Activated CD4-positive, alpha-beta T cell treated with anti-CD3 and anti-CD28 coated beads for 36 hours (primary cell): ENCODE measurements around the gene ABCC11. TPM values are rescaled to one million over a fixed set of nuclear protein-coding genes. Genes with fewer than 3 reads are reported as not detected.
"Not testable (repeated sequence)": the region's sequence is repeated elsewhere in the genome, so short reads cannot be mapped to it uniquely, and the experiment has no call there.

Source experiments
- ATAC-seq: fragments of 200-7000 bp; cut with Tn5 transposase; one replicate; pipeline ENCODE4 v1.10.0; 2021; ENCODE audit warnings: mild to moderate bottlenecking, moderate library complexity
- CTCF ChIA-PET: fragments of 350-600 bp; sonication (Branson Sonifier 250); formaldehyde crosslinking; loops from one replicate; lab custom pipeline; 2021; ENCODE audit warnings: antibody characterized with exemption; lab: Charles Lee
- POLR2A ChIA-PET: fragments of 350-600 bp; sonication (Branson Sonifier 250); formaldehyde crosslinking; loops from one replicate; lab custom pipeline; 2021; ENCODE audit warnings: antibody characterized with exemption, inconsistent platforms; lab: Charles Lee
- DNase-seq: peaks from one replicate; pipeline ENCODE4 v3.0.0-alpha.2; 2020
- H3K27ac Mint-ChIP-seq: one replicate; pipeline ENCODE4 v1.8.0; 2021; ENCODE audit warnings: mixed read lengths
- H3K27me3 Mint-ChIP-seq: one replicate; pipeline ENCODE4 v1.8.0; 2021; ENCODE audit warnings: mixed read lengths
- H3K36me3 Mint-ChIP-seq: one replicate; pipeline ENCODE4 v1.8.0; 2021; ENCODE audit warnings: low read depth, mixed read lengths
- H3K4me1 Mint-ChIP-seq: one replicate; pipeline ENCODE4 v1.8.0; 2021; ENCODE audit warnings: mixed read lengths
- H3K4me3 Mint-ChIP-seq: one replicate; pipeline ENCODE4 v1.8.0; 2021; ENCODE audit warnings: mild to moderate bottlenecking, moderate library complexity, mixed read lengths
- H3K9me3 Mint-ChIP-seq: one replicate; pipeline ENCODE4 v1.8.0; 2021; ENCODE audit warnings: low read depth, mixed read lengths
- intact Hi-C, 2 experiments: fragments of 100-400 bp; cut with DNase I in 1 of 2; cut with micrococcal nuclease in 1 of 2; formaldehyde crosslinking; loops; one replicate each; pipeline versions ENCODE4 v1.14.2 to v1.15.1; 2022 to 2024; cut with DNase I, micrococcal nuclease
- total RNA-seq, 2 experiments: library from RNA; stranded (reverse); gene quantifications; one replicate each; pipeline ENCODE4 v1.2.3, GENCODE V29; 2021

ABCC11 gene
- total RNA-seq, 2 experiments from 2014 or later = 0.07 to 0.35 TPM

DNA sequence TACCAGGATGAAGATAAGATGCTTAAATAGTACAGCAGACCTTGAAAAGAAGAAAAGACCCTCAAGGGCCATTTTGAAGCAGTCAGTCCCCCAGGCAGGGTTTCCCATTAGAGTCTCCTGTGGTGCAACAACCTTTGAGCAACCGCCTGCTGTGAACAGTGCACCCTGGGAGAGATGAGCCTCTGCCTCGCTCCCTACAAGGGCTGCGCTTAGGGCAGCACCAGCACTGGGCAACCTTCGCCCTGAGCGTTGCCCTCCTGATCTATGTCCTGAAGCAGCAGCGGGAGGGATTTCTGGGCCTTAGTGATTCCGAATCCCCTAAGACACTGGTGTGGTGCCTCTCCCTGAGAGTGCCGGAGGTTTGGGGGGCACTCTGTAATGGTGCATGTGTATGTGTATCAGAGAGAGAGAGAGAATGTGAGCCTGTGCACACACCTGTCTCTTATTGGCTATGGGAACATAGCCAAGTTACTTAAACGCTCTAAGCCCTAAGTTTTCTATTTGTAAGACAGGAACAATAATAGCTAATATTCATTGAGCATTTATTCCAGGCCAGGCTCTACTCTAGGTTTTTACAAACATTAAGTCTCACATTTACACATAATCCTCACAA, 66.4 kb downstream of the ABCC11 start:
- intact Hi-C loops = no loop called here
- no peak for ATAC-seq

DNA sequence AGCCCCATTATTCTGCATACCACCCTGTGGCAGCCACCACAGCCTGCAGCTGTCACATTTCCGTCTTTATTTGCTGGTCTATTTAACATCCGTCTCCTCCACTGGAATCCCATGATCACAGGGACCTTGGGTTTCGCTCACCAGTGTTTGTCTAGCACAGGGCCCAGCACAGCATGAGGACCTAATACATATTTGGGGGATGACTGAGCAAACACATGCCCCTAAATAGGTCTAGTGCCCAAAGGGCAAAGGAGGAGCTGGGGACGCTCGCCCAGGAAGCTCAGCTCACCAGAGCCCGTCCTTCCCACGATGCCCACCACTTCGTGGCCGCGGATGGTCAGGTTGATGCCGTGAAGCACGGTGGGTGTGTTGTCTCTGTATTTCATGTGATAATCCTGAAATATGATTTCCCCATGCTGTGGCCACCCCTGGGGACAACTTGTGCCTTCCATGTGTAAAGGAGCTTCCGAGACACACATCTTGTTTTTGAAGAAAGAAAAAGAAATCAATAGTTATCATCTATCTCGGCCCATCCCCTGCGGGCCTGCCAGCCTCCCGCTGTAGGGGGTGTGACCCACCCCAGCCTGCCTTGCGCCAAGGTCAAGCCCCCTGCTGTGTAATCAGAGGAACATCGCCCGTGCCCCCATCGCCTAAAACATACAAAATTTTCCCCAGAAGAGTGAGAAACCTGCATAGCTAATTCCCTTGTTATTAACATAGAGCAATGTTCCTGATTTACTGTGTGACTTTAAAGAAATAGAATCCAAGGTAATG, 70.5 kb downstream of the ABCC11 start:
- Mint-ChIP-seq H3K4me3 (no peak overlapping the region), H3K36me3 (no peaks in the 10 kb centered on the region), H3K27ac (no peak overlapping the region), H3K4me1 (no peaks in the 10 kb centered on the region), H3K27me3 (no peaks in the 10 kb centered on the region), H3K9me3 (no peaks in the 10 kb centered on the region)
- POLR2A ChIA-PET = no interaction called here
- ATAC-seq = no peak
- intact Hi-C loops = no loop called here
- DNase-seq = no peak
- CTCF ChIA-PET = interaction anchor here (1.5 kb wide), 1 partner anchor 12 kb away, joined by 3 read pairs; no protein-coding TSS in a partner anchor

More for the DNA sequence above, 66.4 kb downstream of the ABCC11 start:
- ChIA-PET CTCF (interaction anchor here (0.6 kb wide), 1 partner anchor 515 kb away, joined by 3 read pairs; no protein-coding TSS in a partner anchor), POLR2A (no interaction called here)
- Mint-ChIP-seq H3K9me3 (no peaks in the 10 kb centered on the region), H3K27ac (no peak overlapping the region), H3K4me1 (no peaks in the 10 kb centered on the region), H3K27me3 (no peaks in the 10 kb centered on the region), H3K4me3 (no peak overlapping the region), H3K36me3 (no peaks in the 10 kb centered on the region)
- no peak for DNase-seq

DNA sequence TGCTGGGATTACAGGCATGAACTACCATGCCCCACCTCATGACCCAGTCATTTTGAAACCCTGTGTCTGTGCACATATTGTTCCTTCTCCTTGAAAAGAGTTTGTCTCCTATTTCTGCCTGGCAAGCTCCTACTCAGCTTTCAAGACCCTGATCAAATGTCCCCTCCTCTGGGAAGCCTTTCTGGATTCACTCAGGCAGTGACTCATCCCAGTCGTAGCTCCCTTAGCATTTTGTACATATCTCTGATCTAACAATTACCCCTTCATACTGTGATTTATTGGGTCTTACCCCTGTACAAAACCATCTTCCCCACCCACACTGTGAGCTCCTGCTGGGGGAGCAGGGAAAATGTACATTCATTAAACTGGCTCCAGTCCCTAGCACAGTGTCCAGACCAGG, 73.5 kb downstream of the ABCC11 start:
- ChIA-PET CTCF (interaction anchor here (1.4 kb wide), 1 partner anchor 9 kb away, joined by 8 read pairs; no protein-coding TSS in a partner anchor), POLR2A (no interaction called here)
- no peak for DNase-seq
- Mint-ChIP-seq H3K4me3 (no peak overlapping the region), H3K4me1 (no peaks in the 10 kb centered on the region), H3K27me3 (no peaks in the 10 kb centered on the region), H3K36me3 (no peaks in the 10 kb centered on the region), H3K27ac (no peak overlapping the region), H3K9me3 (no peaks in the 10 kb centered on the region)
- ATAC-seq = no peak
- intact Hi-C loops = no loop called here

DNA sequence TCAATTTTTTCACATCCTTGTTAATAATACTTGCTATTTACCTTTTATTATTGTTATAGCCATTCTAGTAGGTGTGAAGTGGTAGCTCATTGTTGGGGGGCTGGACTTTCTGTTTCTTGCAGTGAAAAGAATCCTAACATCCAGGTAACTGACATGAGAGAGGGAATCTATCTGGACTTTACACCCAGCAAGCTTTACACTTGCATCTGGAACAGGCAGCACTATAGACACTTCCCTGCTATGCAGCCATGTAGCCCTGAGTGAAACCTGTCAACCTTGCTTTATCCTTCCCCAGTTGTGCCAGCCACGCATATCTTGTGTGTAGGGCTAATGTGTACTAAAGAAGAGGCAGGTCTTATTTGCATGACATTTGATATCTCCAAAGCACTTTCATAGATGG, 74.7 kb downstream of the ABCC11 start:
- ChIA-PET POLR2A (no interaction called here), CTCF (no interaction called here)
- ATAC-seq = no peak

DNA sequence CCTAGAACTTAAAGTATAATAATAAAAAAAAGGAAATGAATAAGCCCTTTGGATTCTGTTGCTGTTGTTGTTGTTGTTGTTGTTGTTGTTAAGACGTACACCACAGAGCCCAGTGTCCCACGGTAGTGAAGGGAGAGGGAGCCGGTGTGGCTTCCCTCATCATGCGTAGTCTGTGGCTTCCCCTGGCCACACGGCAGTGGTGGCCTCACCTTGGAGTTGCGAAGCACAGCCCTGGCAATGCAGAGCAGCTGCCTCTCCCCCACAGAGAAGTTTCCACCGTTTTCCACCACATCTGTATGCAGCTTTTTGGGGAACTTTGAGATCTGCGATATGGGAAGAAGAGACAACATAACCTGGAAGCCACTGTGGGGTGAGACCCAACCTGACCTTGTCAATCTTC, 77.4 kb downstream of the ABCC11 start:
- CTCF ChIA-PET = interaction anchor here (0.7 kb wide), 1 partner anchor 12 kb away, joined by 3 read pairs; no protein-coding TSS in a partner anchor
- H3K27me3 Mint-ChIP-seq = peaks cover 2% of the 10 kb centered on the region
- ATAC-seq (no peak), DNase-seq (no peak)
- intact Hi-C loops = loop anchor here (10.0 kb wide), 2 partner anchors 705 to 1615 kb away; partner anchors contain the start of genes ITFG1 (in 1 of the 2) and PHKB (in 1 of the 2)
- POLR2A ChIA-PET = no interaction called here
- no peaks in the 10 kb centered on the region for H3K9me3 Mint-ChIP-seq
- H3K27ac Mint-ChIP-seq = no peak overlapping the region
- H3K4me3 Mint-ChIP-seq = no peak overlapping the region
- no peaks in the 10 kb centered on the region for H3K36me3 Mint-ChIP-seq
- H3K4me1 Mint-ChIP-seq = peaks cover 2% of the 10 kb centered on the region

More for the DNA sequence above, 74.7 kb downstream of the ABCC11 start:
- no peak overlapping the region for H3K27ac Mint-ChIP-seq
- H3K36me3 Mint-ChIP-seq = no peaks in the 10 kb centered on the region
- no peaks in the 10 kb centered on the region for H3K9me3 Mint-ChIP-seq
- no peaks in the 10 kb centered on the region for H3K27me3 Mint-ChIP-seq
- no peaks in the 10 kb centered on the region for H3K4me1 Mint-ChIP-seq
- no peak overlapping the region for H3K4me3 Mint-ChIP-seq
- intact Hi-C loops = no loop called here
- DNase-seq = no peak

DNA sequence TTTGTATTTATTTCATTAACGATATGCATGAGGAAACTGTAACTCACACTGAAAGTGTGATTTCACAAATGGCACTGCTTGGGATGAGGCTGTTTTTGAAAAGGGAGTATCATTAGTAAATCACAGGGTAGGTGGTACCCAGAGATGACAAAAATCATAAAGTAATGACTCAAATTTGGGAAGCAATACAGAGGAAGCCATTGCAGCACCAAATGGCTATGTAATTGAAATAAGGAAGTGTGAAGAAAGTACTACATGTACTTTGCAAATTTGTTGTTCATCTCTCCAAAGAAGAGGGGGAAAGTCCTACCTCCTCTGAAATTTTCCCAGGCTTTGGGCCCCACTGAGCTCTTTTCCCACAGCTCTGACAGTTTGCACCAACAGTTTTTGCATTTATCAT, 79.3 kb downstream of the ABCC11 start:
- ATAC-seq (no peak), DNase-seq (no peak)
- H3K9me3 Mint-ChIP-seq = no peaks in the 10 kb centered on the region
- peaks cover 4% of the 10 kb centered on the region for H3K4me1 Mint-ChIP-seq
- peaks cover 8% of the 10 kb centered on the region for H3K27me3 Mint-ChIP-seq
- ChIA-PET POLR2A (no interaction called here), CTCF (interaction anchor here (0.7 to 0.9 kb wide), 2 partner anchors 77 to 642 kb away, joined by 3 to 4 read pairs; no protein-coding TSS in a partner anchor)
- no peak overlapping the region for H3K27ac Mint-ChIP-seq
- H3K4me3 Mint-ChIP-seq = no peak overlapping the region
- no peaks in the 10 kb centered on the region for H3K36me3 Mint-ChIP-seq
- intact Hi-C loops = loop anchor here (10.0 kb wide), 2 partner anchors 703 to 1613 kb away; partner anchors contain the start of genes ITFG1 (in 1 of the 2) and PHKB (in 1 of the 2)

DNA sequence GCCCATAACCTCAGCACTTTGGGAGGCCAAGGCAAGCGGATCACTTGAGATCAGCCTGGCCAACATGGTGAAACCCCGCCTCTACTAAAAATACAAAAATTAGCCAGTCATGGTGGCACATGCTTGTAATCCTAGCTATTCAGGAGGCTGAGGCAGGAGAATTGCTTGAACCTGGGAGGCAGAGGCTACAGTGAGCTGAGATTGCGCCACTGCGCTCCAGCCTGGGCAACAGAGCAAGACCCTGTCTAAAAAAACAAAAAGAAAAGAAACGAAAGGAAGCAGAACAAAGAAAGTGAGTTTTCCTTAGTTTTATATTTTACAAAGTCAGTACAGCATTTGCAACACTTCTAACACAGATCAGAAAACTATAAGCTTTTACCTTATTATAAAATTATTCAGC, 80.7 kb downstream of the ABCC11 start:
- intact Hi-C loops = loop anchor here (10.0 kb wide), 2 partner anchors 702 to 1612 kb away; partner anchors contain the start of genes ITFG1 (in 1 of the 2) and PHKB (in 1 of the 2)

DNA sequence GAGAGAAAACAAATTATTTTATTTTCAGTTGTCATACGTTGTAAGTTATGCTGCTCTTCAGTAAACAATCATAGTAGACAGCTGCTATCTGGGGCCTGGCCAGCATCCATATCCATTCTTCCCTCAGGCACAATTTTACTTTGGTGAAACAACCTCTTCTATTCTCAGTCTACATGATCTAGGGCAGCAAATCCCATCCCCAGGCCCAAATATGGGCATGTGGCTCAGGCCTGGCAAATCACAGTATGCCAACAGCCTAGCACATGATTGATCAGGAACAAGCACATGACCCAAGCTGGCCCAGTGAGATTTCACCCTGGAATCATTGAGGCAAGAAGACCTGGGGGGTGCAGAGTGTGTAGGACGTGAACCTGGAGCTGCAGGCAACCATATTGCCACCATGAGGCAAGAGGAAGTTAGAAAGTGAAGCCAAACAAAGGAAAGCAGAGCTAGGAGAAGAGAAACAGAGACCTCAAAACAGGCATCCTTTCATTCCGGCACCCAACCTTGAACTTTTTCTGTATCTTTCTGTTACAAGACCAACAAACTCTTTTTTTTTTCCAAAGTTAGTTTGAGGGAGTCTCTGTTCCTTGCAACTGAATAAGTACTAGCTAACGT, 81.3 kb downstream of the ABCC11 start:
- ATAC-seq (peak; percentile 12), DNase-seq (no peak)
- no peaks in the 10 kb centered on the region for H3K9me3 Mint-ChIP-seq
- no peak overlapping the region for H3K27ac Mint-ChIP-seq
- intact Hi-C loops = loop anchor here (1.0 to 10.0 kb wide), 7 partner anchors 111 to 1611 kb away; partner anchors contain the start of genes ITFG1 (in 1 of the 2), NETO2 (in 1 of the 2) and PHKB (in 1 of the 2)
- ChIA-PET POLR2A (interaction anchor here (0.7 kb wide), 1 partner anchor 26 kb away, joined by 3 read pairs; no protein-coding TSS in a partner anchor), CTCF (interaction anchor here (0.6 to 1.6 kb wide), 5 partner anchors 9 to 1022 kb away, joined by 3 to 6 read pairs (median 5); partner anchors contain the start of gene NETO2)
- no peaks in the 10 kb centered on the region for H3K36me3 Mint-ChIP-seq
- peaks cover 15% of the 10 kb centered on the region for H3K27me3 Mint-ChIP-seq
- H3K4me1 Mint-ChIP-seq = peaks cover 4% of the 10 kb centered on the region
- H3K4me3 Mint-ChIP-seq = no peak overlapping the region

More for the DNA sequence above, 80.7 kb downstream of the ABCC11 start:
- not testable (repeated sequence) for H3K36me3 Mint-ChIP-seq, ATAC-seq, DNase-seq, H3K27ac Mint-ChIP-seq, H3K4me1 Mint-ChIP-seq, H3K4me3 Mint-ChIP-seq, H3K9me3 Mint-ChIP-seq
- H3K27me3 Mint-ChIP-seq = peaks cover 15% of the 10 kb centered on the region
- ChIA-PET POLR2A (interaction anchor here (0.7 kb wide), 1 partner anchor 26 kb away, joined by 3 read pairs; no protein-coding TSS in a partner anchor), CTCF (interaction anchor here (0.8 to 1.6 kb wide), 4 partner anchors 9 to 1023 kb away, joined by 3 to 6 read pairs (median 5); partner anchors contain the start of gene NETO2)

DNA sequence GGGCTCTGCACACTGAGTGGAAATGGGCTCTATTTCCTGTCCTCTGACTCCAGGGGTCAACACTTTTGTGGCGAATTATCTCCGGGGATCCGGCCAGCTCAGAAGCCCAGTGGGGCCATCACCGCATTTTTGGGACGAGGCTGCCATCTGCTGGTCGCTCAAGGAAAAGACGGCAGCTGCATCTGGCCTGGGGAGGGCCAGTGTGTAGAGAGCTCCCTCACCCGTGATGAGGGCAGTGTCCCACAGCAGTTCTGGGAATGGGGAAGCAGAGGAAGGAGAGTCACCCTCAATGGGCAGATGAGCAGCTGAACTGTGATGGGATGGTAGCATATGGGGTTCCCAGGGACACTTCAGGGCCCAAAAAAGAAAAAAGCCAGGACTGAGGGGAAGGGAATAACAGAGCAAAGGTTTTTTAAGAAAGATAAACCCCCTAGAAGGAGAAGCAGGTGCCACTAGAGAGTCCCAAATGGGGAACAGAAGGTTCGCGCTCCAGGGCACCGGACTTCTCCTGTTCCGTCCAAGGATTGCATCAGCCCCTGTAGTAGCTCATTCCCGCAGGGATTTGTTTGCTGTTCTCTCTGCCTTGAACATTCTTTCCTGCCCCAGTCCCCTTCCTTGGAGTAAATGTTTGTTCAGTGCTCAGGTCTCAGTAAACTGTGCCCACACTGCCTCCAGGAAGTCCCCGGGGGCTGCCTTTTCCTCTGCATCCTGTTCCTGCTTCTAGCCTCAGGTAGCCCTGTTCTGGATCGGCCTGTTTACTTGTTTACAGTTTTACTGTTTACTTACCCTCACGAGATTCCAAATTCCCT, 82.2 kb downstream of the ABCC11 start:
- Mint-ChIP-seq H3K27ac (no peak overlapping the region), H3K27me3 (peaks cover 17% of the 10 kb centered on the region), H3K4me1 (peaks cover 4% of the 10 kb centered on the region), H3K36me3 (no peaks in the 10 kb centered on the region), H3K9me3 (no peaks in the 10 kb centered on the region), H3K4me3 (no peak overlapping the region)
- ATAC-seq (peak; percentile 92), DNase-seq (peak; percentile 82)
- intact Hi-C loops = loop anchor here (1.0 to 10.0 kb wide), 8 partner anchors 110 to 1610 kb away; partner anchors contain the start of genes ITFG1 (in 1 of the 2), NETO2 (in 1 of the 2) and PHKB (in 1 of the 2)
- ChIA-PET POLR2A (interaction anchor here (1.1 kb wide), 1 partner anchor 704 kb away, joined by 3 read pairs; the partner anchor contains the start of gene ITFG1), CTCF (interaction anchor here (0.6 to 2.0 kb wide), 27 partner anchors 9 to 1612 kb away, joined by 3 to 14 read pairs (median 3); partner anchors contain the start of gene NETO2)

DNA sequence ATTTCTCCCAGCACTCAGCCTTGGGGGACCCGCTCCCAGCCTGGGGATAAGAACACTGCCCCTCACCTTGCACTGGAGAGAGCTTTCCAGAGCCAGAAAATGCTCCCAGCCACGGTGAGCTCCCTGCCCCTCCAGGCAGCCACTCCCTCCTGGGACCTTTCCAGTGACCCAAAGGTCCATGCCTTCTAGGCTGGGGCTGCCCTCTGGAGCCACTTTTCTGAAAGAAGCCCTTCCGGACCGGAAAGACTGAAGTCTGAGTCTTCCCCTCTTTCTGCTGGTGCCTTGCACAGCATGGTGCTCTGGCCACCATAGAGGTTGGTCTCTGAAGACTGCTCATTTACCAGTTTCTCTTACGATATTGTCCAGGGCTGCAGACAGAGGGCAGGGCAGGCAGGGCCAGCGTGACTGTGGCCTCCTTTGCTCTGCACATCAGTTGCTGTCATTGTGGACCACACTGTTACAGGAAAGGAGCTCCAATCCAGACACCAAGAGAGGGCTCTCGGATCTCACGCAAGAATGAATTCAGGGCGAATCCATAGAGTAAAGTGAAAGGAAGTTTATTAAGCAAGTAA, 84.4 kb downstream of the ABCC11 start:
- Mint-ChIP-seq H3K27me3 (peaks cover 23% of the 10 kb centered on the region), H3K36me3 (no peaks in the 10 kb centered on the region), H3K4me3 (no peak overlapping the region), H3K9me3 (no peaks in the 10 kb centered on the region), H3K27ac (no peak overlapping the region), H3K4me1 (peaks cover 19% of the 10 kb centered on the region)
- ChIA-PET POLR2A (no interaction called here), CTCF (interaction anchor here (0.7 kb wide), 1 partner anchor 417 kb away, joined by 3 read pairs; no protein-coding TSS in a partner anchor)
- intact Hi-C loops = loop anchor here (5.0 to 10.0 kb wide), 3 partner anchors 698 to 1608 kb away; partner anchors contain the start of genes ITFG1 (in 1 of the 2) and PHKB (in 1 of the 2)
- no peak for ATAC-seq
- DNase-seq = no peak
